H1 (cell line): ENCODE measurements around the gene KATNAL1.

Experiments used
- ATF2 ChIP-seq: IDR thresholded peaks from 2 replicates; pipeline ENCODE4 v1.6.1; 2012; ENCODE audit warnings: low read length, inconsistent platforms
- CHD2 ChIP-seq: IDR thresholded peaks from 2 replicates; pipeline ENCODE4 v1.6.1; 2012; ENCODE audit warnings: low read length, improper control_type of control experiment
- CREB1 ChIP-seq: IDR thresholded peaks from 2 replicates; pipeline ENCODE4 v1.6.1; 2012; ENCODE audit warnings: inconsistent platforms
- EP300 ChIP-seq, 2 experiments: IDR thresholded peaks; 1 replicate in 1 of 2; 2 replicates in 1 of 2; pipeline ENCODE4 v1.6.1; 2011 to 2012; ENCODE audit warnings: low read depth in 2 of 2, low read length in 2 of 2, mild to moderate bottlenecking in 2 of 2, borderline replicate concordance in 1 of 2, inconsistent platforms in 1 of 2, moderate library complexity in 1 of 2
- KDM4A ChIP-seq: IDR thresholded peaks from one replicate; pipeline ENCODE4 v1.7.1; 2012; ENCODE audit warnings: low read depth, mild to moderate bottlenecking, moderate library complexity, low read length, inconsistent platforms; ENCODE audit not compliant: severe bottlenecking
- RAD21 ChIP-seq, 2 experiments: IDR thresholded peaks in 1 of 2; conservative IDR thresholded peaks in 1 of 2; 2 replicates each; pipeline ENCODE4 v1.6.1; 2011; ENCODE audit warnings: low read depth in 2 of 2, low read length in 2 of 2, improper control_type of control experiment in 1 of 2, inconsistent platforms in 1 of 2, mild to moderate bottlenecking in 1 of 2, moderate library complexity in 1 of 2
- RBBP5 ChIP-seq: IDR thresholded peaks from 2 replicates; pipeline ENCODE4 v1.7.1; 2012; ENCODE audit warnings: low read depth, mild to moderate bottlenecking, inconsistent platforms, low read length, moderate library complexity, borderline replicate concordance
- RFX5 ChIP-seq: IDR thresholded peaks from 2 replicates; pipeline ENCODE4 v1.6.1; 2011; ENCODE audit warnings: low read depth, low read length, improper control_type of control experiment, borderline replicate concordance
- SP2 ChIP-seq: IDR thresholded peaks from 2 replicates; pipeline ENCODE4 v1.6.1; 2012; ENCODE audit warnings: mild to moderate bottlenecking, low read length, inconsistent platforms
- TAF1 ChIP-seq: IDR thresholded peaks from 2 replicates; pipeline ENCODE4 v1.6.1; 2011; ENCODE audit warnings: mild to moderate bottlenecking, low read depth, low read length
- TAF7 ChIP-seq: optimal IDR thresholded peaks from 2 replicates; pipeline ENCODE3; 2011; ENCODE audit warnings: low read depth, mild to moderate bottlenecking, inconsistent platforms, low read length, moderate library complexity, borderline replicate concordance
- TCF12 ChIP-seq: IDR thresholded peaks from 2 replicates; pipeline ENCODE4 v1.6.1; 2011; ENCODE audit warnings: low read depth, mild to moderate bottlenecking, low read length
- TF ChIP-seq, protein P1 (sequence below), 3 experiments: IDR thresholded peaks; 1 replicate in 2 of 3; 2 replicates in 1 of 3; pipeline versions ENCODE4 v1.5.1 to v1.6.1; 2011; ENCODE audit warnings: low read length in 3 of 3, mild to moderate bottlenecking in 3 of 3, inconsistent platforms in 2 of 3, low read depth in 1 of 3, moderate library complexity in 1 of 3; ENCODE audit not compliant: insufficient read depth in 1 of 3; ENCODE audit errors: control extremely low read depth in 1 of 3

GRCh38 chr13:30332456-30333143, 25.2 kb upstream of the KATNAL1 start:
- TF ChIP-seq, protein P1, sequence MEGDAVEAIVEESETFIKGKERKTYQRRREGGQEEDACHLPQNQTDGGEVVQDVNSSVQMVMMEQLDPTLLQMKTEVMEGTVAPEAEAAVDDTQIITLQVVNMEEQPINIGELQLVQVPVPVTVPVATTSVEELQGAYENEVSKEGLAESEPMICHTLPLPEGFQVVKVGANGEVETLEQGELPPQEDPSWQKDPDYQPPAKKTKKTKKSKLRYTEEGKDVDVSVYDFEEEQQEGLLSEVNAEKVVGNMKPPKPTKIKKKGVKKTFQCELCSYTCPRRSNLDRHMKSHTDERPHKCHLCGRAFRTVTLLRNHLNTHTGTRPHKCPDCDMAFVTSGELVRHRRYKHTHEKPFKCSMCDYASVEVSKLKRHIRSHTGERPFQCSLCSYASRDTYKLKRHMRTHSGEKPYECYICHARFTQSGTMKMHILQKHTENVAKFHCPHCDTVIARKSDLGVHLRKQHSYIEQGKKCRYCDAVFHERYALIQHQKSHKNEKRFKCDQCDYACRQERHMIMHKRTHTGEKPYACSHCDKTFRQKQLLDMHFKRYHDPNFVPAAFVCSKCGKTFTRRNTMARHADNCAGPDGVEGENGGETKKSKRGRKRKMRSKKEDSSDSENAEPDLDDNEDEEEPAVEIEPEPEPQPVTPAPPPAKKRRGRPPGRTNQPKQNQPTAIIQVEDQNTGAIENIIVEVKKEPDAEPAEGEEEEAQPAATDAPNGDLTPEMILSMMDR (IDR thresholded peaks at IDR 0.05; ENCODE audit: control extremely low read depth in 1 of 3, insufficient read depth in 1 of 3, low read depth in 1 of 3, low read length in 3 of 3), result no peak
- TF ChIP-seq SP2 (no peak), CREB1 (no peak), TAF1 (no peak), KDM4A (no peak), EP300 (IDR thresholded peaks at IDR 0.05; ENCODE audit: borderline replicate concordance in 1 of 2, low read depth in 2 of 2, low read length in 2 of 2) (no peak), TCF12 (no peak), ATF2 (no peak), RFX5 (no peak), CHD2 (no peak), RBBP5 (no peak), TAF7 (no peak), RAD21 (IDR thresholded peaks at IDR 0.05 in 1 of 2, conservative IDR thresholded peaks at IDR 0.05 in 1 of 2; ENCODE audit: low read depth in 2 of 2, low read length in 2 of 2) (no peak)
